Vagina (tissue), 2 donors: ENCODE data around the gene FMNL2. TPM values are rescaled to one million over a fixed set of nuclear protein-coding genes. Genes with fewer than 3 reads are reported as not detected.

Experiments
- DNase-seq, 2 donors: peaks; one replicate each; pipeline ENCODE4 v3.0.0-alpha.2; 2017; ENCODE audit errors: extremely low spot score in 2 of 2
- H3K27ac ChIP-seq: fragments of 200-600 bp; sonication (generic); one replicate; pipeline ENCODE4 v1.5.1; 2019
- H3K27me3 ChIP-seq: fragments of 200-600 bp; sonication (generic); one replicate; pipeline ENCODE4 v1.5.1; 2019
- H3K36me3 ChIP-seq, 2 donors: fragments of 200-600 bp; sonication (generic); one replicate each; pipeline ENCODE4 v1.5.1; 2017 to 2019
- H3K4me1 ChIP-seq: fragments of 200-600 bp; sonication (generic); one replicate; pipeline ENCODE4 v1.5.1; 2019
- H3K4me3 ChIP-seq, 2 donors: fragments of 200-600 bp; sonication (generic); 1 replicate in 1 of 2; 2 replicates in 1 of 2; pipeline ENCODE4 v1.5.1; 2016 to 2019
- H3K9me3 ChIP-seq: fragments of 200-600 bp; sonication (generic); one replicate; pipeline ENCODE4 v1.5.1; 2019
- POLR2A ChIP-seq, 2 donors: fragments of 450-650 bp; IDR thresholded peaks; one replicate each; pipeline ENCODE4 v1.6.1; 2017; ENCODE audit warnings: antibody characterized with exemption in 2 of 2, mild to moderate bottlenecking in 2 of 2, moderate library complexity in 2 of 2
- POLR2AphosphoS5 ChIP-seq, 2 donors: sonication (generic); formaldehyde crosslinking; IDR thresholded peaks; one replicate each; pipeline ENCODE4 v1.9.0; 2017; ENCODE audit warnings: antibody characterized with exemption in 2 of 2, mild to moderate bottlenecking in 2 of 2, low read depth in 1 of 2; ENCODE audit not compliant: insufficient read depth in 1 of 2
- intact Hi-C: fragments of 100-400 bp; cut with DNase I; formaldehyde crosslinking; loops from one replicate; pipeline ENCODE4 v1.15.1; 2023
- total RNA-seq: library from RNA; depleted of rRNA; stranded (reverse); fragments of >200 nt; gene quantifications from one replicate; pipeline ENCODE4 v1.2.3, GENCODE V29; 2016
- TF ChIP-seq, protein P1 (sequence below), 3 experiments: fragments of 450-650 bp in 2 of 3; fragments of 200-600 bp in 1 of 3; sonication (generic) in 1 of 3; IDR thresholded peaks; one replicate each; pipeline ENCODE4 v1.5.1; 2017 to 2019; ENCODE audit warnings: antibody characterized with exemption in 3 of 3, mild to moderate bottlenecking in 2 of 3, moderate library complexity in 2 of 3

Gene FMNL2
- total RNA-seq, 1 donor from 2014 or later = 35.4 TPM

DNA sequence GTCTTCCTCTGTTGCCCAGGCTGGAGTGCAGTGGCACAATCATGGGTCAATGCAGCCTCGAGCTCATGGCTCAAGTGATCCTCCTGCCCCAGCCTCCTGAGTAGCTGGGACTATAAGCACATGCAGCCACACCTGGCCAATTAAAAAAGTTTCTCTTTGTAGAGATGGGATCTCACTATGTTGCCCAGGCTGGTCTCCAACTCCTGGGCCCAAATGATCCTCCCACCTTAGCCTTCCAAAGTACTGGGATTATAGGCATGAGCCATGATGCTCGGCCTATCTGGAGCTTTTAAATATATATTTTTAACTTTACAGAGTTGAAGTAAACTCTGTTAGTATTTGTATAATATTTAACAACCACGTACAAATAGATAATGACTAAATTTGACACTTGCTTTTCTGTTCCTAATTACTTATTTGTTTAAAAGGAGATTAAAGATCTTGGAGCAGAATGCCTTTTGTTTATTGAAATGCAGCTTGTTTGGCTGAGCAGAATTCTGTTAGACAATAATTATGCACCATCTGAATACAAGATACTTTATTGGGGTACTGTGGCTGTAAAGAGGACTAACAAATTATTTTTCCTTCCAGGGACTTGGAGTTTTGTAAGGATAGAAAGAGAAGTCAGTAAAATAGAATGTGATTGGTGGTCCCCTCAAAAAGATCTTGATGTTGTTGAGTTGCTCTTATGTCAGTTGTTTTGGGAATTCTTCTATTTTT, 175.0 kb downstream of the FMNL2 start:
- Histone ChIP-seq H3K4me1 (peaks cover 4% of the 10 kb centered on the region), H3K27ac (no peak overlapping the region), H3K27me3 (no peaks in the 10 kb centered on the region), H3K36me3 (no peaks in the 10 kb centered on the region), H3K9me3 (no peaks in the 10 kb centered on the region), H3K4me3 (no peak overlapping the region)
- no peak for TF ChIP-seq POLR2A (IDR thresholded peaks at IDR 0.05)
- TF ChIP-seq, protein P1, sequence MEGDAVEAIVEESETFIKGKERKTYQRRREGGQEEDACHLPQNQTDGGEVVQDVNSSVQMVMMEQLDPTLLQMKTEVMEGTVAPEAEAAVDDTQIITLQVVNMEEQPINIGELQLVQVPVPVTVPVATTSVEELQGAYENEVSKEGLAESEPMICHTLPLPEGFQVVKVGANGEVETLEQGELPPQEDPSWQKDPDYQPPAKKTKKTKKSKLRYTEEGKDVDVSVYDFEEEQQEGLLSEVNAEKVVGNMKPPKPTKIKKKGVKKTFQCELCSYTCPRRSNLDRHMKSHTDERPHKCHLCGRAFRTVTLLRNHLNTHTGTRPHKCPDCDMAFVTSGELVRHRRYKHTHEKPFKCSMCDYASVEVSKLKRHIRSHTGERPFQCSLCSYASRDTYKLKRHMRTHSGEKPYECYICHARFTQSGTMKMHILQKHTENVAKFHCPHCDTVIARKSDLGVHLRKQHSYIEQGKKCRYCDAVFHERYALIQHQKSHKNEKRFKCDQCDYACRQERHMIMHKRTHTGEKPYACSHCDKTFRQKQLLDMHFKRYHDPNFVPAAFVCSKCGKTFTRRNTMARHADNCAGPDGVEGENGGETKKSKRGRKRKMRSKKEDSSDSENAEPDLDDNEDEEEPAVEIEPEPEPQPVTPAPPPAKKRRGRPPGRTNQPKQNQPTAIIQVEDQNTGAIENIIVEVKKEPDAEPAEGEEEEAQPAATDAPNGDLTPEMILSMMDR (IDR thresholded peaks at IDR 0.05) = no peak
- TF ChIP-seq POLR2AphosphoS5 (IDR thresholded peaks at IDR 0.05; ENCODE audit: insufficient read depth in 1 of 2, low read depth in 1 of 2) = no peak
- intact Hi-C loops = no loop called here
- no peak for DNase-seq

DNA sequence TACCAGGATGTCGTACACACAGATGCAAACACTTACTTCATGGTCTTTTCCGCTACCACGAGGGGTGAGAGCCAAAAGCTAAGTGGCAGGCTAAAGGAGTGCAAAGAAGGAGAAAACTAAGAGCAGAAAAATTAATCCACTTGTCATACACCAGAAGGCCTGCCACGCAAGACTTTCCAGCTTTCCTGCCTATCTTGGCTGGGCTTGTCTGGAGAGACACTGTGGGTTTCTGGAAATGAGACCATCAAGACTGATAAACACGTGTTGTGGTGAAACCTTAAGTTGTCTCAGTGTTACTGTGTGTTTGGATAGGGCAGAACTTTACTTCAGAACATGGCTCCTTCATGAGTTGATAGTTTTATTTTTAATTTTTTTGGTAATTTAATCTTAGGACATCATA, 175.6 kb downstream of the FMNL2 start:
- no peaks in the 10 kb centered on the region for H3K36me3 ChIP-seq
- no peak overlapping the region for H3K4me3 ChIP-seq
- TF ChIP-seq POLR2A (IDR thresholded peaks at IDR 0.05) (no peak), POLR2AphosphoS5 (IDR thresholded peaks at IDR 0.05; ENCODE audit: insufficient read depth in 1 of 2, low read depth in 1 of 2) (no peak)
- TF ChIP-seq, protein P1 (IDR thresholded peaks at IDR 0.05) = no peak
- DNase-seq = no peak
- H3K4me1 ChIP-seq = peaks cover 4% of the 10 kb centered on the region
- no peaks in the 10 kb centered on the region for H3K27me3 ChIP-seq
- no peaks in the 10 kb centered on the region for H3K9me3 ChIP-seq
- intact Hi-C loops = no loop called here
- H3K27ac ChIP-seq = no peak overlapping the region

- intact Hi-C loops = no loop called here
- no peaks in the 10 kb centered on the region for H3K36me3 ChIP-seq
- TF ChIP-seq POLR2AphosphoS5 (IDR thresholded peaks at IDR 0.05; ENCODE audit: insufficient read depth in 1 of 2, low read depth in 1 of 2) = no peak
- TF ChIP-seq, protein P1 (IDR thresholded peaks at IDR 0.05) = no peak
- no peak for TF ChIP-seq POLR2A (IDR thresholded peaks at IDR 0.05)
Measured at GRCh38 chr2:152511981-152512380, 177.0 kb downstream of the FMNL2 start.

GRCh38 chr2:152513029-152513428, 178.1 kb downstream of the FMNL2 start:
- intact Hi-C loops = no loop called here
- DNase-seq = no peak
- H3K36me3 ChIP-seq = no peaks in the 10 kb centered on the region
- peaks cover 4% of the 10 kb centered on the region for H3K4me1 ChIP-seq
- no peaks in the 10 kb centered on the region for H3K27me3 ChIP-seq
- no peak overlapping the region for H3K27ac ChIP-seq
- TF ChIP-seq POLR2A (IDR thresholded peaks at IDR 0.05) = no peak
- TF ChIP-seq, protein P1 (IDR thresholded peaks at IDR 0.05) = no peak
- TF ChIP-seq POLR2AphosphoS5 (IDR thresholded peaks at IDR 0.05; ENCODE audit: insufficient read depth in 1 of 2, low read depth in 1 of 2) = no peak
- H3K4me3 ChIP-seq = no peak overlapping the region
- H3K9me3 ChIP-seq = no peaks in the 10 kb centered on the region

More at GRCh38 chr2:152511981-152512380, 177.0 kb downstream of the FMNL2 start:
- Histone ChIP-seq H3K9me3 (no peaks in the 10 kb centered on the region), H3K4me1 (peaks cover 4% of the 10 kb centered on the region), H3K27ac (no peak overlapping the region), H3K4me3 (no peak overlapping the region), H3K27me3 (no peaks in the 10 kb centered on the region)
- no peak for DNase-seq

DNA sequence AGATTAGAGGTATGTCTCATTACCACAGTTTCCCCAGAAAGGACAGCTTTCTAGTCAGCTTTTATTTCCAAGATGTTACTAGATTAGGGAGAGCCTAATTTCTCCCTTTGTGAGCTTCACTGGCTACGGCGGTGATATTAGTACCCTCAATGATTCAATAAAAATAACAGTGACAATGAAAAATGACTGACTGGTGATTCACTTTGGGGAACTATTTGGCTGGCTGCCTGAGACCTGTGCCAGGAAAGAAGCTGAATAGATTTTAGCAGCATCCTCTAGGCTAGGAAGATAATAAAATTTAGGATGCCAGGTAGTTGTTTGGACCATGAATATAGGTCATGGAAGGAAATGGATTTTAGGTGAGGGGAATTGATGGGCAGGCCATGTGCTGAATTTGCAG, 178.7 kb downstream of the FMNL2 start:
- Histone ChIP-seq H3K27ac (no peak overlapping the region), H3K9me3 (no peaks in the 10 kb centered on the region), H3K27me3 (no peaks in the 10 kb centered on the region), H3K36me3 (no peaks in the 10 kb centered on the region), H3K4me3 (no peak overlapping the region), H3K4me1 (peaks cover 1% of the 10 kb centered on the region)
- intact Hi-C loops = no loop called here
- no peak for DNase-seq
- TF ChIP-seq POLR2AphosphoS5 (IDR thresholded peaks at IDR 0.05; ENCODE audit: insufficient read depth in 1 of 2, low read depth in 1 of 2) (no peak), POLR2A (IDR thresholded peaks at IDR 0.05) (no peak)
- TF ChIP-seq, protein P1 (IDR thresholded peaks at IDR 0.05) = no peak
